Measurements from ENCODE around the gene PXYLP1. TPM values are rescaled to one million over a fixed set of nuclear protein-coding genes. Genes with fewer than 3 reads are reported as not detected.

PXYLP1 gene
- total and polyA plus RNA-seq, 10 of the 15 experiments (the other 5 are each of a cell fraction or from before 2014, with no cell fraction given): 0.06 to 1.7 (median 0.35) TPM

DNA sequence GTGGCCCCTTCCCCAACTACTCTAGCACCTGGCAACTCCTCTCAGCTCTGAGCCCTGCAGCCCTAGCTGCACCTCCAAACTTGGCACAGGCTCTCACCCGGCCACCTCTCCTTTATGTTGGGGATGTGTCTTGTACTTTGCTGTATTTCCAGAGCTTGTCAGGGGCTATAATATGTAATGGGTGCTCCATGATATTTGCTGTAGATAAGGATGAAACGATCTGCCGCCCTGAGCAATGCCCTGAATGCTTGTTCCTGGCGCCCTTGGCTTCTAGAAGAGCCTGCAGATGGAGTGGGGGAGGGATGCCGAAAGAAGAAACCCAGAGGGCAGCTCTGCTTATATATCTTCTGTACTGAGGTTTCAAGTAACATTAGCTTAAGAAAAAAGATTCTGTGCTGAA is 100.8 kb downstream of the PXYLP1 start (continued):
- TF ChIP-seq, protein P1, sequence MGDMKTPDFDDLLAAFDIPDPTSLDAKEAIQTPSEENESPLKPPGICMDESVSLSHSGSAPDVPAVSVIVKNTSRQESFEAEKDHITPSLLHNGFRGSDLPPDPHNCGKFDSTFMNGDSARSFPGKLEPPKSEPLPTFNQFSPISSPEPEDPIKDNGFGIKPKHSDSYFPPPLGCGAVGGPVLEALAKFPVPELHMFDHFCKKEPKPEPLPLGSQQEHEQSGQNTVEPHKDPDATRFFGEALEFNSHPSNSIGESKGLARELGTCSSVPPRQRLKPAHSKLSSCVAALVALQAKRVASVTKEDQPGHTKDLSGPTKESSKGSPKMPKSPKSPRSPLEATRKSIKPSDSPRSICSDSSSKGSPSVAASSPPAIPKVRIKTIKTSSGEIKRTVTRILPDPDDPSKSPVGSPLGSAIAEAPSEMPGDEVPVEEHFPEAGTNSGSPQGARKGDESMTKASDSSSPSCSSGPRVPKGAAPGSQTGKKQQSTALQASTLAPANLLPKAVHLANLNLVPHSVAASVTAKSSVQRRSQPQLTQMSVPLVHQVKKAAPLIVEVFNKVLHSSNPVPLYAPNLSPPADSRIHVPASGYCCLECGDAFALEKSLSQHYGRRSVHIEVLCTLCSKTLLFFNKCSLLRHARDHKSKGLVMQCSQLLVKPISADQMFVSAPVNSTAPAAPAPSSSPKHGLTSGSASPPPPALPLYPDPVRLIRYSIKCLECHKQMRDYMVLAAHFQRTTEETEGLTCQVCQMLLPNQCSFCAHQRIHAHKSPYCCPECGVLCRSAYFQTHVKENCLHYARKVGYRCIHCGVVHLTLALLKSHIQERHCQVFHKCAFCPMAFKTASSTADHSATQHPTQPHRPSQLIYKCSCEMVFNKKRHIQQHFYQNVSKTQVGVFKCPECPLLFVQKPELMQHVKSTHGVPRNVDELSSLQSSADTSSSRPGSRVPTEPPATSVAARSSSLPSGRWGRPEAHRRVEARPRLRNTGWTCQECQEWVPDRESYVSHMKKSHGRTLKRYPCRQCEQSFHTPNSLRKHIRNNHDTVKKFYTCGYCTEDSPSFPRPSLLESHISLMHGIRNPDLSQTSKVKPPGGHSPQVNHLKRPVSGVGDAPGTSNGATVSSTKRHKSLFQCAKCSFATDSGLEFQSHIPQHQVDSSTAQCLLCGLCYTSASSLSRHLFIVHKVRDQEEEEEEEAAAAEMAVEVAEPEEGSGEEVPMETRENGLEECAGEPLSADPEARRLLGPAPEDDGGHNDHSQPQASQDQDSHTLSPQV (IDR thresholded peaks at IDR 0.05): no peak
- TF ChIP-seq ATF7 (IDR thresholded peaks at IDR 0.05; ENCODE audit: low read depth): no peak
- TF ChIP-seq PAX5 (IDR thresholded peaks at IDR 0.05; ENCODE audit: borderline replicate concordance, low read depth, low read length): no peak
- no peak for TF ChIP-seq HCFC1 (IDR thresholded peaks at IDR 0.05; ENCODE audit: low read length)
- no peak for TF ChIP-seq ZNF622 (IDR thresholded peaks at IDR 0.05)

- H3K4me3 ChIP-seq: no peak overlapping the region
- ATAC-seq (no peak), FAIRE-seq (no peak), DNase-seq (ENCODE audit: low read depth, low spot score) (no peak)
- ChIA-PET CTCF (interaction anchor here (0.5 to 8.0 kb wide), 9 partner anchors 8 to 152 kb away, joined by 3 to 83 read pairs (median 3); no protein-coding TSS in a partner anchor), POLR2A (interaction anchor here (1.0 to 1.8 kb wide), 7 partner anchors 9 to 69 kb away, joined by 3 to 15 read pairs (median 4); no protein-coding TSS in a partner anchor), RAD21 (ENCODE audit: unreplicated experiment) (interaction anchor here (0.7 to 5.9 kb wide), 5 partner anchors 21 to 119 kb away, joined by 3 to 53 read pairs (median 15); no protein-coding TSS in a partner anchor), SMC1A (ENCODE audit: uncharacterized antibody, unreplicated experiment) (interaction anchor here (1.0 to 8.4 kb wide), 10 partner anchors 9 to 76 kb away, joined by 3 to 112 read pairs (median 5); no protein-coding TSS in a partner anchor)
- TF ChIP-seq SMAD5 (IDR thresholded peaks at IDR 0.05; ENCODE audit: low read depth): no peak
- peak in 1 of 2 experiments; percentile 90; a peak in 2 of 4 replicates for TF ChIP-seq ETV6 (conservative IDR thresholded peaks at IDR 0.05 in 1 of 2, IDR thresholded peaks at IDR 0.05 in 1 of 2; ENCODE audit: borderline replicate concordance in 1 of 2, low read depth in 1 of 2)
- no peak overlapping the region for H2AFZ ChIP-seq (ENCODE audit: control insufficient read depth, low read depth, low read length)
- 100% methylated on average over 3 of the region's 3 CpGs for WGBS (ENCODE audit: insufficient coverage, insufficient replicate concordance, low lambda C conversion rate, missing lambda C conversion rate)
- H3K79me2 ChIP-seq (ENCODE audit: control insufficient read depth, insufficient read depth, low read length): no peaks in the 10 kb centered on the region
- peaks cover 57% of the 10 kb centered on the region for H3K4me1 ChIP-seq (ENCODE audit: control insufficient read depth, insufficient read depth, low read length)
- no peak overlapping the region for H3K27ac ChIP-seq (ENCODE audit: control insufficient read depth, insufficient read depth)
- H3K36me3 ChIP-seq (ENCODE audit: control insufficient read depth in 2 of 2, insufficient read depth in 2 of 2, low read length in 1 of 2): no peaks in the 10 kb centered on the region
- intact Hi-C loops (cut with micrococcal nuclease; ENCODE audit: unreplicated experiment) (no loop called here), in situ Hi-C loops (cut with MboI) (no loop called here)
- H3K4me2 ChIP-seq (ENCODE audit: control insufficient read depth, insufficient read depth): no peak overlapping the region
- H4K20me1 ChIP-seq (ENCODE audit: control insufficient read depth, insufficient read depth): no peaks in the 10 kb centered on the region
- no peaks in the 10 kb centered on the region for H3K27me3 ChIP-seq (replicated peaks in 1 of 2; ENCODE audit: control insufficient read depth in 2 of 2, insufficient read depth in 2 of 2, low read length in 1 of 2)
- H3K9ac ChIP-seq (ENCODE audit: control insufficient read depth, insufficient read depth, low read length): no peak overlapping the region
- BruUV-seq (replicated peaks): no TSS peak
- H3K9me3 ChIP-seq (replicated peaks; ENCODE audit: control insufficient read depth, insufficient read depth, low read length): peaks cover 5% of the 10 kb centered on the region
Measured at GRCh38 chr3:141333836-141334626, 102.4 kb downstream of the PXYLP1 start.

All from GM12878 (cell line).